GM12873 (cell line): ENCODE results near the gene CALD1.

Source experiments
- TF ChIP-seq, protein P1 (sequence below): IDR thresholded peaks from 2 replicates; pipeline ENCODE4 v1.5.1; 2012; ENCODE audit warnings: low read depth, mild to moderate bottlenecking, moderate library complexity, low read length, control low read depth; ENCODE audit not compliant: insufficient read depth; ENCODE audit errors: missing control alignments

The CALD1 gene

DNA sequence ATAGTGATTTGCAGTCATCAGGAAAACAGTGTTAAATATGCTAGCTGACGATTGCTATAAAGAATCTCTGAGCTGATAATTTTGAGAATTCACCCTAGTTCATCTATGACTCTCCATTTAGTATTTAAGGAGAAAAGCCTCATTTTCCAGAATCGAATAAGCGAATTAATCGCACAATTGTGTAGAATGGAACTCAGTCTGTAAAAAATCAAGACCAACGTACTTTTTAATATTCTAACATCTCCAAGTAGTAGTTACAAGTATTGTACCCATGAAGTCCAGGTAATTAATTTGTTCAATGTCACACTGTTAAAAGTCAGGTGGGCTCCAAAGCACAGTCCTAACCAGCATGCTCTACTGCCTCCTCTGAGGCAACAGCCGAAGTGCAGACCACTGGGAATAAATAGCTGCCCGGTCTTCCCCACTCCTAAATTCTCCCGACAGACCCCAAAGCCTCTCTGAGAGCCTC is 206.5 kb downstream of the CALD1 start:
- TF ChIP-seq, protein P1, sequence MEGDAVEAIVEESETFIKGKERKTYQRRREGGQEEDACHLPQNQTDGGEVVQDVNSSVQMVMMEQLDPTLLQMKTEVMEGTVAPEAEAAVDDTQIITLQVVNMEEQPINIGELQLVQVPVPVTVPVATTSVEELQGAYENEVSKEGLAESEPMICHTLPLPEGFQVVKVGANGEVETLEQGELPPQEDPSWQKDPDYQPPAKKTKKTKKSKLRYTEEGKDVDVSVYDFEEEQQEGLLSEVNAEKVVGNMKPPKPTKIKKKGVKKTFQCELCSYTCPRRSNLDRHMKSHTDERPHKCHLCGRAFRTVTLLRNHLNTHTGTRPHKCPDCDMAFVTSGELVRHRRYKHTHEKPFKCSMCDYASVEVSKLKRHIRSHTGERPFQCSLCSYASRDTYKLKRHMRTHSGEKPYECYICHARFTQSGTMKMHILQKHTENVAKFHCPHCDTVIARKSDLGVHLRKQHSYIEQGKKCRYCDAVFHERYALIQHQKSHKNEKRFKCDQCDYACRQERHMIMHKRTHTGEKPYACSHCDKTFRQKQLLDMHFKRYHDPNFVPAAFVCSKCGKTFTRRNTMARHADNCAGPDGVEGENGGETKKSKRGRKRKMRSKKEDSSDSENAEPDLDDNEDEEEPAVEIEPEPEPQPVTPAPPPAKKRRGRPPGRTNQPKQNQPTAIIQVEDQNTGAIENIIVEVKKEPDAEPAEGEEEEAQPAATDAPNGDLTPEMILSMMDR = peak; percentile 16

DNA sequence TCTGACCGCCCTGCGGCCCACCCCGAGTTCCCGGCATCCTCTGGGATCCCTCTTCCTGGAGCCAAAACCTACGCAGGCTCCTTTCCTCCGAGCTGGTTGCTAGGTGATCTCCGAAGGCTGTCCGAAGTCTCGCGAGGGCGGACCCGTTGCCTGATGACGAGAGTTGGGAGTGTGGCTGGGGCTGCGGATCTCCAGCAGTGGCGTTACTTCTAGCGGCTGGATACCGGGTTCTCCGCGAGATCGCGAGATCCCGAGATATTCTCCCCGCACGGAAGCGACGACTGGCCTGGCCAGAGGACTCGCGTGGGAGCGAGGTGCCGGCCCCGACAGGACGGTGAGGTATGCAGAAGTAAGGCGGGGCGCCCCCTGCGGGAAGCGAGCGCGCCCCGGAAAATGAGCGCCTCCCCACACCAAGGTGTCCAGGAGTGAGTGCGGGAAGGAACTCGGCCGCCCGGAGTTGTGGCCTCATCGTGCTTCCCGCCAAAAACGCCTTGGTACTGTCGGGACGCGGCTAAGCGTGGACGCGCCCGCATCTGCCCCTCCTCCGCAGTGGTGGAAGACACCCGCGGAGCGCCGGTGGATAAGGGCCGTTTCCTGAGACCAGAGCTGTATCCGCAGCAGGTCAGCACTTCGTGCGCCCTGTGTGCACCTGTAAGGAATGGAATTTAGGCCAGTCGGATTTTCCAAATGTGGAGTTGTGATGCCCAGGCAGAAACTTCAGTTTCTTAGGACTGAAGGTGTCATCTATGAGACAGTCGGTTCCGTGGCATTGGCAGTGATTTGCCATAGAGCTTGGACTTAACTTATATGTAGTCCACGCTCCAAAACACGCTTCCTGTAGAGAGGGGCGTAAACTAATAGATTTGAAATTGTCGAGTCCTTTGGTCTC is 207.2 kb downstream of the CALD1 start, which contains the start of gene AGBL3:
AGBL3 (plus strand) TSS at position 146 of the 889 bp plus-strand sequence. CDS start 1,426 bp downstream, outside the sequence.
- TF ChIP-seq, protein P1 = peak; percentile 76

DNA sequence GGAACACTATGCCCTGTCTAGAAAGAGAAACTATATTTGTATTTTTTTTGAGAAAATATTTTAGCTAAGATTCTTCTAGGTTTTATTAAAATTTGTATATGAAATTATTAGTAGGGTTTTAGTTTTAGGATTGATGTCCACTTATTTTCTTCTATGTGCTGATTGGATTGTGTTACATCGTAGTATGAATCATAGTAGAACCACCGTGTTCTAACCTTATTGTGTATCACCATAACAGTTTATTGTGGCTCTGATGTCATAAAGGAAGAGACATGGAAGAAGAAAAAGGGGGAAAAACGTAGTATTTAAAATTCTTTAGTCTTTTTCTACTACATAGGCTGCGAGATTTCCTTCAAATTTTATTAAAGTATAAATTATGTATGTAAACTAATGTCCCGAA is 208.7 kb downstream of the CALD1 start:
- TF ChIP-seq, protein P1 = no peak

DNA sequence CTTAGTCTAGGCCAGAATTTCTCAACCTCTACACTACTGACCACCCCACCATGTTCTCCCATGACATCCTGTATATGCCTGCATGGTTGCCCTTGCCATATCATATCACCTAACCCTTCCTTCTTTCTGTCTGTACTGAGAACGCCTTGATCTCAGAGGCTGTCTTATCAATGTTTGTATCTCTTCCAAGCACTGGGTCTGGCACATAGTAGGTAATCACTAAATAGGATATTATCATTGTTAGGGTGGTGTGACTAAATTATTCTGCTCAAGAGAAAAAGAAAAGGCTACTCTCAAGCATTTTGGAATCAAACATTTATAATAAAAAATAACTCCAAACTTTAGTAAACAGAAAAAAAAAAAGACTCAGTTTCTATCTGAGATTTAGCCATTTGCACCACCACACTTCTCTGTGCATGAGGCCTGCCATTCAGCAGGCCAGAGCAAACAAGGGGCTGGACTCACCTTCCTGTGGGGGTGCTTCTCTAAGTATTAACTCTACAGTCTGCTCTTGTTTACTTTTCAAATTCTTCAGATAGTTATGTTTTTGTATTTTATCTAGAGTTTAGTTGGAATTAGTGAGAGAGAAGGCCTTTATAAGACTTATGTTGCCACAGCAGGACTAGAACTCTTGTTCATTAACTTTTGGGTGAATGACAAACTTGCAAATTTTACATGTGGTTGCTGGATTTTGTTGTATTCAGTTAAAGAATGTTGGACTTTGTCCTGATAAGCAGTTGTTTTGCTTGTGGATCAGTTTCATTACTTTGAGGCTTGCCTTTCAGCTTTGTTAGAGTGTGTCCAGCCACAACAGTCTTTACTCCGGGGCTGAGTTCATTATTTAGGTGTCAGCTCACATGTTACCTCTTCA is 212.3 kb downstream of the CALD1 start:
- TF ChIP-seq, protein P1 = no peak

DNA sequence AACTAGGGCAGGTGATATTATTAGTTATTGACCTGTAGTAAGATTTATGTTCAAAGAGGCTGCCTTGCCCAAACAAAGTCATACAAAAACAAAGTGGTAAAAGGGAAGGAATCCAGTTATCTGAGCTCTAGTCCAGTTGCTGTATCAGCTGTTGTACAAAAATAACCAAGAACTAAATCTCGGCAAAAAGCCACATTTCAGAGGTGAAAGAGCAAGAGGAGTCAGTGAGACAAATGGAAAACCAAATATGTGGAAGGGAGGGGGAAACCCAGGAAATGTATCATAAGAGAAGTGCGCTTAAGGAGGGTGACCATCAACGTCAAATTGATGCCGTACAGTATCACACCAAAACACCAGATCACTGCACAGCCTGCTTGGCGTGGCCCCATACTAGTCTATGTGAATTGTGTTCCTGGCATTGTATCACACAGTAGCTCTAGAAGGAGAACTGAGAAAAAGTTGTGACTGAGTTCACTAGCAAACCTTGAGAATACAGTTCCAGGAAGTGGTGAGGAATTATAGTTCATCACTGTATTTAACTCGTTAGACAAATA is 213.3 kb downstream of the CALD1 start:
- TF ChIP-seq, protein P1 = no peak

DNA sequence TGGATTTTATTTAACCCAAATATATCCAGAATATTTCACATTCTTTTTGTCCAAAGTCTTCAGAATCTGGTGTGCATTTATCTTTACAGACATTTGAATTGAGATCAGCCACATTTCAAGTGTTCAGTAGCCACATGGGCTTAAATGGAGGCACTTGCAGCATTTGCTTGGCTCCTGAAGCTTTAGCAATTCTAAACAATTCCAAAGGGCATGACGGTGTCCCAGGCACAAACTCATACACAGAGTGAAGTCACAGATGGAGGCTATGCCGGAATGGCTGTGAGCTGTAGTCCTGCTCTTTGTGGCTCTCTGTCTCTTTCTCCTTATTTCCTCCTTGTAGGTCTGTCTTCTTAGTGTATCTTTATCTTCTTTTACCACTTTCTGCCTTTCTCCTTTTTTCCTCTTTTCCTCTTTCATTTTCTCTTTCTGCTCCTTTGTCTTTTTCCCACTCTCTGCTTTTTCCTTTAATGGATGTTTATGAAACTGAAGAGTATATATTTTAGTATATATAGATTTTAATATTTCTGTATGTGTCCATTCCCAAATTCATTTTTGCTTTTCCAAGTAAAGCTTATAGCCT is 214.5 kb downstream of the CALD1 start:
- TF ChIP-seq, protein P1 = no peak
